Right forelimb (tissue), 1 donor: ENCODE measurements around the gene GGTLC2.
A peak's percentile ranks its signal among the peaks of the same experiment; 100 is the strongest.

ENCODE experiments used
- DNase-seq: peaks from one replicate; pipeline ENCODE4 v3.0.0-alpha.2; 2018

GGTLC2 gene

DNA sequence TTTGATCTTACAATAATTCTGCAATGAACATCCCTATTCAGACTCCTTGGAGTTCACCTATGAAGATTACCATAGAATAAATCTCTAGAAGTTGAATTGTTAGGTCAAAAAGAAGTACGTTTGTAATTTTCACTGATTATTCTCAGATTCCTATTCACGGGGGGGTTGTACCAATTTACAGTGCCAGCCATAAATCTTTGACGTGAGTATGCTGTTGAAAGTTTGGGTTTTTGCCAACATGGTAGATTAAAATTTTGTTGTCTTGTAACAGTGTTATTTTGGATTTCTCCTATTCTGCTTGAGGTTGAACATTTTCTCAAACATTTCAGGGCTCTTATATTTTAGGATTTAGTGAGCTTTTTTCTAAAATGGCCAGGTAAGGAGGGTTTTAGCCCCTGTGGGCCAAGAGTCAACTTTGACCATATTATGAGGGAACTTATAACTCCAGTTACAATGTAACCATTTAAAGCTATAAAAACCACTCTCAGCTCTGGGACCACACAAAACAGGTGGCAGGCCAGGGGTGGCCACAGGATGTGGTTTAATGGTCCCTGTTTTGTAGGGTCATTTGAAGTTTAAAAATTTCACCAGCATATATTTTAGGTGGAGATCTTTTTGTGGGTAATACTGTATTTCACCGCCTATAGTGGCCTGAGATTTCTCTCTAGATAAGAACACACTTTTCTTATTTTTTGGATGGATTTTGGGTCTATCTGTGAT, 25.8 kb downstream of the GGTLC2 start:
- no peak for DNase-seq

DNA sequence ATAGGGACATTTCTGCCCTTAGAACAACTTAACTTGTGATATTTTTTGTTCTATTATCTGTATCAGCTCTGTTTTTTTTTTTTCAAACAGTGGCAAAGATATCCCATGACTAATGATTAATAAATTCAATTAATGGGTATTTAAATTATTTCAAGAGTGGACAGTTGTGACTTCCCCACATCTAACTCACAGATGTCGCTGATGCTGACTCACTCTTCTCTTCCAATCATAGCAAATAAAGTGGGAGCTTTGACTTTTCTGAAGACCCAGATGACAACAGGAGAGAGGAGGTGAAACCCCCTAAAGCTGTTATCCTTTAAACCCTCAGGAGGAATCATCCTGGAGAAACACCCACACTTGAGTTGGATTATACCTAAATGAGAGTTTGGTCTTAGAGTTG, 27.1 kb downstream of the GGTLC2 start:
- no peak for DNase-seq

GRCh38 chr22:22673099-22673498, 28.7 kb downstream of the GGTLC2 start:
- DNase-seq, result no peak

DNA sequence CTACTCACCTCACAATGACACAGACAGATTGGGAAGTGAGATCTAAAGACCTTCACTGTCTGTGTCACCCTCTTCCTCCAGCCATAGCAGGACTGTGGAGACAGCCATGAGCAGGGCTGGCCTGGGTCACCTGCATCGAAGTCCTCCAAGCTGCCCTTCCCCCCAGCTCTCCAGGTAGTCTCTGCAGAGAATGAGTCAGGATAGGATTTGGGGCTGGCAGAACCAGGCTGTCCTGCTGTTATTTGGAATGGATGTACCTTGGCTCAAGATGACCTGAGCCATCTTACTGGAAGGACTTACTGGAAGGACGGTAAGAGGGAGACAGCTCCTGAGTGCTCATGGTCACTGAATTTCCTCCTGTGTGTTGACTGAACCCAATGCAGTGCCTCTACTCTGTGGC, 29.2 kb downstream of the GGTLC2 start:
- DNase-seq, result no peak

- DNase-seq, result no peak
Measured at GRCh38 chr22:22674467-22674866, 30.1 kb downstream of the GGTLC2 start.

DNA sequence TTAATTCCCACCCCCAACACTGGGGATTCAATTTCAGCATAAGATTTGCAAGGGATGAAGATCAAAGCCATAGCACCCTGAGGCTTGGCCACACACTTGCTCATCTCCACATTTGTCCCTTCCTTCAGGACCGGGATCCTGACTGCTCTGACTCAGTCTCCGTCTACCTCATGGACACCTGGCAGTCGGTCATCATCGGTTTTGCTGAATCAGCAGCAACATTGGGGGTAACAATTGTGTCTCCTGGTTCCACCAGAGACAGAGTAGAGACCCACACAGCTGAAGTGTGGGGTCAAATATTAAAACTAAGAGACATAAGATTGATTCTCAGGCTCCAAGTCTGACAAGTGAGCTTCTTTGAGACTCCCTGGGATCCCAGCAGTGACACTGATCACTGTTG, 34.6 kb downstream of the GGTLC2 start:
- no peak for DNase-seq

GRCh38 chr22:22680396-22680795, 36.0 kb downstream of the GGTLC2 start:
- DNase-seq, result no peak

- DNase-seq, result no peak
Measured at GRCh38 chr22:22681221-22681739, 36.9 kb downstream of the GGTLC2 start.

- DNase-seq, result no peak
Measured at GRCh38 chr22:22682196-22682595, 37.8 kb downstream of the GGTLC2 start.

- no peak for DNase-seq
Measured at GRCh38 chr22:22682807-22683667, 38.6 kb downstream of the GGTLC2 start.

DNA sequence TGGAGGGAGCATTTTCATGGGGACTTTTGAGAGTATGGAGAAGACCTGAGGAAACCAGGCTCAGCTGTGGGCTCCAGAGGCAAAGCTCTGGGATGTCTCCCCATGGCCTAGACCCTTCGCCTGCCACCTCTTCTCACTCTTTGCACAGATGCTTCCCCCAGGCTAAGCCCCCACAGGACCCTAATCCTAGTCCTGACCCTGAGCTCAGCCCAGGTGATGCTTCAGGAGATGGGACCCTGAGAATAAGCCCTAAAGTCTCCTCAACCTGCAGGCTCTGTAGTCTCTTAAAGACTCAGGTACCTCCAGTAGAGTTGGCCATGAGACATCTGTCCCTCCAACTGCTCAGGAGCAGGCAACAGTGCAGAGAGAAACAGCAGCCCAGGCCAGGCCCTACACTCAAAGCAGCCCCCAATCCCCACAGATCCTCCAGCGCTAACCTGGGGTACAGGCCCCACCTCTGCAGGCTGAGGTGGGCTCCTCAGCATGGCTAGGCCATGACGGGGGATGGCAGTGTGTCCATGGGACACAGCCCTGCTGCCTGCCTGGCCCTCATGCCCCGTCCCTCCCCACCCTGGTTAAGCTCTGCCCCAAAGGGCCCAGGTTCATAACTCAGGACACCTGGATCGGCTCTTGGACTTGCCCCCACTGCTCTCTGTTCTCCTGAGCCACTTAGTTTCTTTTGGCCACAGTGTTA, 39.4 kb downstream of the GGTLC2 start:
- no peak for DNase-seq

GRCh38 chr22:22684580-22685561, 40.5 kb downstream of the GGTLC2 start:
- no peak for DNase-seq

GRCh38 chr22:22685586-22685985, 41.2 kb downstream of the GGTLC2 start:
- DNase-seq, result no peak

GRCh38 chr22:22686202-22687115, 42.0 kb downstream of the GGTLC2 start:
- DNase-seq, result peak; percentile 30

DNA sequence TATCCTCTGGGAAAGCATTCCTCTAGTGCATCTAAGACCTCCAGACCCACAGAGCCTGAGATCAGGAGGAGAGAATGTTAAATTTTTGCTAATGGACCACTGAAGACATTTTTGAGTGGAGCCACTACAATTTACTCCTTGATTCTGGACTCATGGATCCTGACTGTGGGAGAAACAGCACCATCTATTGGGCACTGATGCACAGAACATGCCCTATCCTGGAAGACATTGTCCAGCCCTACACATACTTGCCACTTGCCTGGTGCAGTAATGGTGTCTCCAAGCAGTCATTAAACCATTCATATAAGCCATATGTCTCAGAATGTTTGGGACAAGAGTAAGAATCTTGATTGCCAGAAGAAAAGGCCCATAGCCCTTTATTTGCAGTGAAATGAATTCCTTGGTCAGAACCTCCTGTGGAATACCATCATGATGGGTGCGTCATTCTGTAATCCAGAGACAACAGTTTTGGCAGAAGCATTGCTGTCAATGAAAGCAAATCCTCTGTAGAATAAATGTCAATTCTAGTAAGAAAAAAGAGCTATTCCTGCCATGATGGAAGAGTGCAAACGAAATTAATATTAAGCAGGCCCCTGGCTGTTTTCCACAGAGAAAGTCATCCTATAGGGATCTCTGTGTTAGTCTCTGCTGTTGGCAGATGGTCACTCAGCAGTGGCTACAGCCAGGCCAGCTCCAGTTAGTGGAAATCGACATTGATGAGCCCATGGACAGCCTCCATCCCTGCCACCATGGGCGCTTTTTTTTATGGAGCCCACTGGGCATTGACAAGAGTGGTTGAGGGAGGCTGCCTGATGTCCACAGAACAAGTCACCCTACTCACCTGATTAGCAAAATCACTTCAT, 43.5 kb downstream of the GGTLC2 start:
- DNase-seq, result peak; percentile 67

GRCh38 chr22:22689621-22690345, 45.4 kb downstream of the GGTLC2 start:
- peak; percentile 25 for DNase-seq

- peak; percentile 9 for DNase-seq
Measured at GRCh38 chr22:22691055-22691454, 46.6 kb downstream of the GGTLC2 start.

- peak; percentile 30 for DNase-seq
Measured at GRCh38 chr22:22691716-22692701, 47.6 kb downstream of the GGTLC2 start.
